WTC11 (cell line): ENCODE measurements around the gene OR2K2.
A peak's percentile ranks its signal among the peaks of the same experiment; 100 is the strongest.

Experiments used
- ATF1 ChIP-seq: sonication (generic); formaldehyde crosslinking; IDR thresholded peaks from 2 replicates; pipeline ENCODE4 v1.8.1; 2023; ENCODE audit warnings: mild to moderate bottlenecking, moderate library complexity, missing genetic modification reagents
- CTCF ChIP-seq: fragments of 200-600 bp; IDR thresholded peaks from 2 replicates; pipeline ENCODE4 v1.8.0; 2022; ENCODE audit warnings: antibody characterized with exemption
- JUN ChIP-seq: sonication (generic); formaldehyde crosslinking; IDR thresholded peaks from 2 replicates; pipeline ENCODE4 v1.8.0; 2023; ENCODE audit warnings: mild to moderate bottlenecking, missing genetic modification reagents
- MYBL2 ChIP-seq: sonication (generic); formaldehyde crosslinking; IDR thresholded peaks from 2 replicates; pipeline ENCODE4 v1.8.1; 2023; ENCODE audit warnings: mild to moderate bottlenecking, moderate library complexity, missing genetic modification reagents
- PRDM15 ChIP-seq: sonication (generic); formaldehyde crosslinking; IDR thresholded peaks from 2 replicates; pipeline ENCODE4 v1.8.0; 2022; ENCODE audit warnings: missing genetic modification reagents
- RELA ChIP-seq: sonication (generic); formaldehyde crosslinking; IDR thresholded peaks from 2 replicates; pipeline ENCODE4 v1.8.1; 2022; ENCODE audit warnings: missing genetic modification reagents, mild to moderate bottlenecking, borderline replicate concordance
- SP1 ChIP-seq: sonication (generic); formaldehyde crosslinking; conservative IDR thresholded peaks from 2 replicates; pipeline ENCODE4 v1.8.1; 2022; ENCODE audit warnings: missing genetic modification reagents
- TCF7 ChIP-seq: sonication (generic); formaldehyde crosslinking; IDR thresholded peaks from 2 replicates; pipeline ENCODE4 v1.8.0; 2022; ENCODE audit warnings: mild to moderate bottlenecking, low read depth, missing genetic modification reagents, moderate library complexity
- ZNF121 ChIP-seq: sonication (generic); formaldehyde crosslinking; IDR thresholded peaks from 2 replicates; pipeline ENCODE4 v1.8.0; 2023; ENCODE audit warnings: missing genetic modification reagents
- ZNF423 ChIP-seq: fragments of 250-450 bp; sonication (Bioruptor Pico); IDR thresholded peaks from 2 replicates; pipeline ENCODE4 v2.1.2; 2022; ENCODE audit warnings: mild to moderate bottlenecking, moderate library complexity
- TF ChIP-seq, protein P1 (sequence below): sonication (generic); formaldehyde crosslinking; IDR thresholded peaks from 2 replicates; pipeline ENCODE4 v1.8.1; 2023; ENCODE audit warnings: mild to moderate bottlenecking, missing genetic modification reagents
- TF ChIP-seq, protein P2 (sequence below): sonication (generic); formaldehyde crosslinking; IDR thresholded peaks from 2 replicates; pipeline ENCODE4 v1.8.0; 2022; ENCODE audit warnings: mild to moderate bottlenecking, missing genetic modification reagents
- TF ChIP-seq, protein P3 (sequence below): sonication (generic); formaldehyde crosslinking; IDR thresholded peaks from 2 replicates; pipeline ENCODE4 v1.8.1; 2022; ENCODE audit warnings: missing genetic modification reagents, borderline replicate concordance

GRCh38 chr9:111298731-111299598 lies 31.1 kb downstream of the OR2K2 start:
- TF ChIP-seq PRDM15 (CRISPR knock-in tag) (no peak), SP1 (CRISPR knock-in tag) (no peak), RELA (CRISPR knock-in tag) (no peak), JUN (CRISPR knock-in tag) (no peak), ATF1 (CRISPR knock-in tag) (no peak), CTCF (peak; percentile 82), ZNF423 (CRISPR knock-in tag) (no peak), ZNF121 (CRISPR knock-in tag) (no peak), TCF7 (no peak), MYBL2 (no peak)
- TF ChIP-seq, protein P1, sequence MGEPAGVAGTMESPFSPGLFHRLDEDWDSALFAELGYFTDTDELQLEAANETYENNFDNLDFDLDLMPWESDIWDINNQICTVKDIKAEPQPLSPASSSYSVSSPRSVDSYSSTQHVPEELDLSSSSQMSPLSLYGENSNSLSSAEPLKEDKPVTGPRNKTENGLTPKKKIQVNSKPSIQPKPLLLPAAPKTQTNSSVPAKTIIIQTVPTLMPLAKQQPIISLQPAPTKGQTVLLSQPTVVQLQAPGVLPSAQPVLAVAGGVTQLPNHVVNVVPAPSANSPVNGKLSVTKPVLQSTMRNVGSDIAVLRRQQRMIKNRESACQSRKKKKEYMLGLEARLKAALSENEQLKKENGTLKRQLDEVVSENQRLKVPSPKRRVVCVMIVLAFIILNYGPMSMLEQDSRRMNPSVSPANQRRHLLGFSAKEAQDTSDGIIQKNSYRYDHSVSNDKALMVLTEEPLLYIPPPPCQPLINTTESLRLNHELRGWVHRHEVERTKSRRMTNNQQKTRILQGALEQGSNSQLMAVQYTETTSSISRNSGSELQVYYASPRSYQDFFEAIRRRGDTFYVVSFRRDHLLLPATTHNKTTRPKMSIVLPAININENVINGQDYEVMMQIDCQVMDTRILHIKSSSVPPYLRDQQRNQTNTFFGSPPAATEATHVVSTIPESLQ: no peak
- TF ChIP-seq, protein P2, sequence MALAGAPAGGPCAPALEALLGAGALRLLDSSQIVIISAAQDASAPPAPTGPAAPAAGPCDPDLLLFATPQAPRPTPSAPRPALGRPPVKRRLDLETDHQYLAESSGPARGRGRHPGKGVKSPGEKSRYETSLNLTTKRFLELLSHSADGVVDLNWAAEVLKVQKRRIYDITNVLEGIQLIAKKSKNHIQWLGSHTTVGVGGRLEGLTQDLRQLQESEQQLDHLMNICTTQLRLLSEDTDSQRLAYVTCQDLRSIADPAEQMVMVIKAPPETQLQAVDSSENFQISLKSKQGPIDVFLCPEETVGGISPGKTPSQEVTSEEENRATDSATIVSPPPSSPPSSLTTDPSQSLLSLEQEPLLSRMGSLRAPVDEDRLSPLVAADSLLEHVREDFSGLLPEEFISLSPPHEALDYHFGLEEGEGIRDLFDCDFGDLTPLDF (CRISPR knock-in tag): no peak
- TF ChIP-seq, protein P3, sequence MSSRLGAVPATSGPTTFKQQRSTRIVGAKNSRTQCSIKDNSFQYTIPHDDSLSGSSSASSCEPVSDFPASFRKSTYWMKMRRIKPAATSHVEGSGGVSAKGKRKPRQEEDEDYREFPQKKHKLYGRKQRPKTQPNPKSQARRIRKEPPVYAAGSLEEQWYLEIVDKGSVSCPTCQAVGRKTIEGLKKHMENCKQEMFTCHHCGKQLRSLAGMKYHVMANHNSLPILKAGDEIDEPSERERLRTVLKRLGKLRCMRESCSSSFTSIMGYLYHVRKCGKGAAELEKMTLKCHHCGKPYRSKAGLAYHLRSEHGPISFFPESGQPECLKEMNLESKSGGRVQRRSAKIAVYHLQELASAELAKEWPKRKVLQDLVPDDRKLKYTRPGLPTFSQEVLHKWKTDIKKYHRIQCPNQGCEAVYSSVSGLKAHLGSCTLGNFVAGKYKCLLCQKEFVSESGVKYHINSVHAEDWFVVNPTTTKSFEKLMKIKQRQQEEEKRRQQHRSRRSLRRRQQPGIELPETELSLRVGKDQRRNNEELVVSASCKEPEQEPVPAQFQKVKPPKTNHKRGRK (CRISPR knock-in tag): no peak
